ENCODE results near the gene PLAC8L1.

- no peak for TF ChIP-seq POLR2A (IDR thresholded peaks at IDR 0.05)
- TF ChIP-seq CTCF (IDR thresholded peaks at IDR 0.05): no peak
Observed at GRCh38 chr5:146124580-146124979, 19.2 kb upstream of the PLAC8L1 start.
